ENCODE results near the gene NR6A1. TPM values are rescaled to one million over a fixed set of nuclear protein-coding genes. Genes with fewer than 3 reads are reported as not detected.

Gene NR6A1
- total and polyA plus RNA-seq, 2 experiments from 2014 or later = 44.2 to 139 TPM

GRCh38 chr9:124598048-124598447 lies 173.1 kb downstream of the NR6A1 start:
- Histone ChIP-seq H4K20me1 (replicated peaks; ENCODE audit: insufficient read depth) (no peaks in the 10 kb centered on the region), H3K9me2 (ENCODE audit: insufficient read depth) (no peaks in the 10 kb centered on the region), H3K36me3 (ENCODE audit: insufficient read depth) (no peaks in the 10 kb centered on the region), H2AFZ (no peak overlapping the region), H3K4me1 (ENCODE audit: insufficient read depth) (peaks cover 39% of the 10 kb centered on the region), H3F3A (replicated peaks; ENCODE audit: low read depth) (no peaks in the 10 kb centered on the region), H3K4me2 (no peak overlapping the region), H3K27me3 (ENCODE audit: insufficient read depth) (no peaks in the 10 kb centered on the region), H3K4me3 (no peak overlapping the region), H3K27ac (ENCODE audit: low read depth) (no peak overlapping the region), H3K79me2 (replicated peaks; ENCODE audit: insufficient read depth) (peaks cover 14% of the 10 kb centered on the region)
- TF ChIP-seq CREB1 (CRISPR knock-in tag; IDR thresholded peaks at IDR 0.05; ENCODE audit: low read depth) (no peak), ZNF114 (CRISPR knock-in tag; IDR thresholded peaks at IDR 0.05) (no peak), ZNF462 (CRISPR knock-in tag; IDR thresholded peaks at IDR 0.05) (no peak), STAT1 (IDR thresholded peaks at IDR 0.05; ENCODE audit: unreplicated experiment) (no peak), CTCF (conservative IDR thresholded peaks at IDR 0.05; ENCODE audit: low read depth in 2 of 2) (no peak), ETS1 (IDR thresholded peaks at IDR 0.05) (no peak), NANOG (IDR thresholded peaks at IDR 0.05; ENCODE audit: borderline replicate concordance) (no peak), EZH2 (IDR thresholded peaks at IDR 0.05; ENCODE audit: low read depth, unreplicated experiment) (no peak), EZH2phosphoT487 (IDR thresholded peaks at IDR 0.05; ENCODE audit: unreplicated experiment) (no peak), POLR2AphosphoS5 (IDR thresholded peaks at IDR 0.05; ENCODE audit: low read depth) (no peak), JUNB (IDR thresholded peaks at IDR 0.05; ENCODE audit: unreplicated experiment) (no peak), ZNF331 (CRISPR knock-in tag; IDR thresholded peaks at IDR 0.05; ENCODE audit: low read depth) (no peak)
- TF ChIP-seq, protein P1, sequence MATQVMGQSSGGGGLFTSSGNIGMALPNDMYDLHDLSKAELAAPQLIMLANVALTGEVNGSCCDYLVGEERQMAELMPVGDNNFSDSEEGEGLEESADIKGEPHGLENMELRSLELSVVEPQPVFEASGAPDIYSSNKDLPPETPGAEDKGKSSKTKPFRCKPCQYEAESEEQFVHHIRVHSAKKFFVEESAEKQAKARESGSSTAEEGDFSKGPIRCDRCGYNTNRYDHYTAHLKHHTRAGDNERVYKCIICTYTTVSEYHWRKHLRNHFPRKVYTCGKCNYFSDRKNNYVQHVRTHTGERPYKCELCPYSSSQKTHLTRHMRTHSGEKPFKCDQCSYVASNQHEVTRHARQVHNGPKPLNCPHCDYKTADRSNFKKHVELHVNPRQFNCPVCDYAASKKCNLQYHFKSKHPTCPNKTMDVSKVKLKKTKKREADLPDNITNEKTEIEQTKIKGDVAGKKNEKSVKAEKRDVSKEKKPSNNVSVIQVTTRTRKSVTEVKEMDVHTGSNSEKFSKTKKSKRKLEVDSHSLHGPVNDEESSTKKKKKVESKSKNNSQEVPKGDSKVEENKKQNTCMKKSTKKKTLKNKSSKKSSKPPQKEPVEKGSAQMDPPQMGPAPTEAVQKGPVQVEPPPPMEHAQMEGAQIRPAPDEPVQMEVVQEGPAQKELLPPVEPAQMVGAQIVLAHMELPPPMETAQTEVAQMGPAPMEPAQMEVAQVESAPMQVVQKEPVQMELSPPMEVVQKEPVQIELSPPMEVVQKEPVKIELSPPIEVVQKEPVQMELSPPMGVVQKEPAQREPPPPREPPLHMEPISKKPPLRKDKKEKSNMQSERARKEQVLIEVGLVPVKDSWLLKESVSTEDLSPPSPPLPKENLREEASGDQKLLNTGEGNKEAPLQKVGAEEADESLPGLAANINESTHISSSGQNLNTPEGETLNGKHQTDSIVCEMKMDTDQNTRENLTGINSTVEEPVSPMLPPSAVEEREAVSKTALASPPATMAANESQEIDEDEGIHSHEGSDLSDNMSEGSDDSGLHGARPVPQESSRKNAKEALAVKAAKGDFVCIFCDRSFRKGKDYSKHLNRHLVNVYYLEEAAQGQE (IDR thresholded peaks at IDR 0.05; ENCODE audit: unreplicated experiment) = no peak
- Mint-ChIP-seq H3K36me3 (ENCODE audit: low read depth) (peaks cover 18% of the 10 kb centered on the region; the same call in 2 of the 3 replicates), H3K4me1 (peaks cover 64% of the 10 kb centered on the region), H3K9me3 (no peaks in the 10 kb centered on the region), H3K27me3 (ENCODE audit: insufficient read depth, low read depth, poor library complexity) (peaks cover 2% of the 10 kb centered on the region), H3K4me3 (no peak overlapping the region), H3K27ac (peak overlapping the region; percentile 26; the same call in 1 of the 2 replicates)
- no peak for DNase-seq (ENCODE audit: low spot score)
- no peak for ATAC-seq
